Eye (tissue), 1 donor: ENCODE data around the gene AGK.

Source experiments
- DNase-seq: peaks from one replicate; pipeline ENCODE4 v3.0.0-alpha.2; 2015

Gene AGK

GRCh38 chr7:141649137-141649864 lies 98.1 kb downstream of the AGK start:
- peak; percentile 60 for DNase-seq

DNA sequence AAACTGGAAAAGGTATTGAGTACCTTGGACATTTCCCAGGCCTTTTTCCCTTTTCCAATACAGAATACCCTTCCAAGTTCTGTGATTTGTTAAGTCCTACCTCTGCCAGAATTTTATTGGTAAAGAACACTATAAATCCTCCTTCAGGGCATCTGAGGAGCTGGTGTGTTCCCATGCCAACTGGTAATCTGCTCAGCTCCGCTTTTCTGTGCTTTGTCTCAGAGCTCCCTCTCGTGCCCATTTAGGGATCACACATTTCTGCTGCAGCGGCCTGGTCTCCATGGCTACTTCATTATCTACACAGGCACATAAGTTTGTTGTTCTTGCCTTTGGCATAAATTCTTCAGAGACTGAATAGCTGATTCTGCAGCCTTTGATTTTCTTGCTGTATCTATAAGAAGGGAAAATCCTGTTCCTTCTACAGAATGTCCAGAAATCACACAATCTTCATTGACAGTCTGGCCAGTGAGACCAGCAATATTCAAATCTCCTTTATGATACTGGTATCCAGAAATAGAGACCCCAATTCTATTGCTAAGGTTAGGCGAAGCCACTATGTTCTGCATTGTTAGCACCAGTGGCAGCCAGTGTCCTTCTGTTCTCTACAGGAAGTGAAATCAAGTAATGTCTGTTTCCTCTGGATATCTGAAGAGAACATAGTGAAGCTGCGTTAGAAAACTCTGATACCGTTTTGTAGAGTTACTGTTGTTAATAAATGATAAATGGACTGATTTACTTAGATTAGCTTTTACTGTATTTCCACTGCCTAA lies 98.8 kb downstream of the AGK start:
- DNase-seq = peak; percentile 93

- DNase-seq = no peak
Observed at GRCh38 chr7:141651417-141651816, 100.2 kb downstream of the AGK start.

GRCh38 chr7:141652691-141653090 lies 101.5 kb downstream of the AGK start:
- no peak for DNase-seq

DNA sequence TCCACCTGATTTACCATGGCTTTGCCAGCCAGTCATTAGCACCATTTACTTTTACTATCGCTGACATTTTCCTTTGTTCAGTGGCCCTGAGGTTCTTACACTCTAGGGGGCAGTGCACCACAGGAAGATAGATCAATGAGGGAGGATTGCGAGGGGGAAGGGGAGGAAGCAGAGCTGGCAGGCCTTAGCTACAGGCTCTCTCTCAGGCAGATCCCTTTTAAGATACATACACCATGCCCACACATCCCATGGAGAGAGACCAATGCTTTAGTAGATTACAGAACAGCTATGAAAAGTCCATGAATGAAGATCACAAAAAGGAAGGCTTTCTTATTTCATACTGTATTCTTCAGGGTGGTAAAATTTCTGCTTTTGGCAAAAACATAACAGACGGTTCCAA lies 103.3 kb downstream of the AGK start:
- peak; percentile 91 for DNase-seq

DNA sequence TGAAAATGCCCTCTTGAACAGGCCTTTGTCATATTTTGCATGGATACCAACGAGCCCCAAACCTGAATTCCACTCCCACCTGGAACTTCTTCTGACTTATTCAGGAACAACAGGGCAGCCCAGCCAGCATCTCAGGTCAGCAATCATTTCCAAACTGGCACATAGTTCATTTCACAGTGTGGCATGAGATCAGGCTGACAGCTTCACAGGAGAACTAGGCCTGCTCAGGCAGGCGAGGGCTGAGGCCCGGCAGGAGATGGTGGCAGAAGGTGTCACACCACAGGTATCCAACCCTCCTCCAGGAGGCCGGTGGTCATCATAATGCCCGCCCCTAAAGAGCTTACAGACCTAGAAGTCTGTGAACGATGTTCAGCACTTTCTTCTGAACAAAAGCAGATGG lies 108.3 kb downstream of the AGK start:
- no peak for DNase-seq

DNA sequence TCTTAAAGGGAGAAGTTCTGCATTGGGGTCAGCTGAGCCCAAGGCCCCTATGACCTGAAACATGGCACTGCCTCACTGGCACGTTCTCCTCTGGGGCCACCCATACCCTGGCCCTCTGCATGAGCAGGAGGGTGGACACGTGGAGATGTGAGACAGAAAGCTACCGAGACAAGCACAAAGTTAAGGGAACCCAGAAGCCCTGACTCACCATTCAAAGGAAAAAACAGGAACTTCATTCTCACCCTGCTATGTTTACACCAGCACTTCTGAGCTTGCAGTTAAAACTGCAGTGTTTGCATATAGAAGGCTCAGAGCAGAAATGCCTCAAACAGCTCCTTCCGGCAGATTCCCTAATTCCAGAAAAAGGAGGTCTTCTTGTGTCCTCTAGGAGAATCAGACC lies 109.0 kb downstream of the AGK start:
- DNase-seq = no peak

- DNase-seq = no peak
Observed at GRCh38 chr7:141663081-141663849, 112.1 kb downstream of the AGK start.

DNA sequence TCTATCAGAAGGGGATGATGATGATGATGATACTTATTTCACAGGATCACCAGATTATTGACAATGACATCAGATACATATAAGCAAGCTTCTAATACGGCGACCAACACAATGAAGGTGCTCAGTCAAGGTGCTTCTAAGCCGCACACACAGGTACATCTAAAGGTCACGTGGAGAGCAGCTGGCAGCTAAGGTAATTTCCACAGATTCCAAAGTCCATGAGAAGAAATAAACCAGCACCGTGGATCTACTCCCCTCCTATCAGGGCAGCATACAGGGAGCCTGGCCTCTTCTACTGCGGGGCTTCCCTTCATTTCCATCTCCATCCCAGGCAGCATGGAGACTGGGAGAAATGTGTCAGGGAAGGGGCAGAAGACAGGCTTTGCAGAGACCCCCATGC lies 113.2 kb downstream of the AGK start:
- DNase-seq = no peak

GRCh38 chr7:141665208-141666035 lies 114.2 kb downstream of the AGK start:
- DNase-seq = no peak

GRCh38 chr7:141666071-141666470 lies 114.9 kb downstream of the AGK start:
- no peak for DNase-seq

DNA sequence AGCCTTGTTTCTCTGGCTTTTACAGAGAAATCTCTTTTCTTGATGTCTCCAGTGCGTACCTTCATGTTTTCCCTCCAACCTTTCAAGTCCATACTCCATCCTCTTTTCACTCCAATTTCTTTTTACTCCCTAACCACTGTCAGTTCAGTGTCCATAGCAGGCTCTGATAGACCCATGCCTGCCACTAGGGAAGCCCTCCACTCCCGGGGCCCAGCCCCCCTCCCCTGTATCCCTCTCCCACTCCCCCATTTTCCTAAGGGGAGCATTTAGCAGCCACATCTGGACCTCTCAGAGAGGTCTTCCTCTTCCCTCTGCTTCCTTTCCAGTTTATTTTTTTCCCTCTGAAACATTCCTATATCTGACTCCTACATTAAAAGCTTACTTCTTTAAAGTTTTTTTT lies 117.6 kb downstream of the AGK start:
- DNase-seq = no peak

DNA sequence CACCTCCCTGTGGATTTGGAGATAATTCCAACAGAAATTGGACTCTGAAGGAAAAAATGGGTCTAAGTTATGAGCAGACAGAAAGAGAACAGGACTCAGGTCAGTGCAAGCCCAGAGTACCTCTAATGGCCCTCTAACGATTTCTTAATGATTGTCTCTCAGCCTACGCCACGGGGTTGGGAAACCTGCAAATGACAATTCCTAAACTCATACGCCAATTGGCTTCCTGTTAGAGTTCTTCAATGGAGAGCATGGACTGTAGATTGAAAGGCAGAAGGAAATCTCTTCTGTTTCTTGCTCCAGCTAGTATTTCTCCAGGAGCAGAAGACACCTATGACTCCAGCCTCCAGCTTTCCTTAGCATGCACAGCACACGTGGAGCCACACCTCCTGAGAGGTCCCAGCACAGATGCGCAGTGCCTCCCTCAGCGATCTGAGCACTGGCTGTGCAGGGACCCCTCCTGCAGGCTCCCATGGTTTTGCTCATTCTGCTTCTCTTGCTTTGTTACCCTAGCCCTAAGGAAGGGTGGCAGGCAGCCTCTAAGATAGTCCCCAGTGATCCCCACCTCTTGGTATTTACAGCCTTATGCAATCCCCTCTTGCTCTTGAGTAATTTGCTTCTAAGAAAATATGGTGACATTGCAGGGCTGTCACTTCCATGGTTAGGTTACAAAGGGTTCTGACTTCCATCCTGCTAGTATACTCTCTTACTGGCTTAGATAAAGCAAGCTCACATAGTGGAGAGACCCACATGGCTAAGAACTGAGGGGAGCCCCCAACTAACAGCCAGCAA lies 120.7 kb downstream of the AGK start:
- no peak for DNase-seq

- DNase-seq = peak; percentile 41
Observed at GRCh38 chr7:141673346-141673745, 122.1 kb downstream of the AGK start.

GRCh38 chr7:141674171-141674671 lies 123.0 kb downstream of the AGK start:
- peak; percentile 85 for DNase-seq

GRCh38 chr7:141674702-141675101 lies 123.5 kb downstream of the AGK start:
- peak; percentile 82 for DNase-seq

GRCh38 chr7:141675436-141676215 lies 124.4 kb downstream of the AGK start:
- no peak for DNase-seq

DNA sequence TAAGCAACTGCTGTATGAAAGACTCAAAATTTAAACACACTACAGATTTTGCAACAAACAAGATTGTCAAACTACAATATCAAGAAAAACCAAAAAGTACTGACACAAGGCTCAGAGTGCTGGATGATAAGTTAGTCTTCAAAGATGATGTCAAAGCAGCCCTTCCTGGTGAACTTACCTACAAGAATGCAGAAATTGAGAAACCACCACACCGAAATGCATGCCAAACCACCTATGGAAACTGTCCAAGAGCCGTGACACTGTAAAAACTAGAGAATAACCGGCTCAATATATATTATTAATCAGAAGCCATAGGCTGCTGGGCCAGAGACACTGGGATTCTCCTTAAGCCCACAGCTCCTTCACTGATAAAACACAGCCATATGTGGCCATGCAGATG lies 125.4 kb downstream of the AGK start:
- no peak for DNase-seq

- DNase-seq = no peak
Observed at GRCh38 chr7:141679014-141679413, 127.8 kb downstream of the AGK start.

GRCh38 chr7:141685285-141686023 lies 134.2 kb downstream of the AGK start:
- no peak for DNase-seq
